Effector memory CD4-positive, alpha-beta T cell (primary cell): ENCODE data around the gene MARK4.

Source experiments
- DNase-seq, 3 donors: peaks; one replicate each; pipeline ENCODE4 v3.0.0-alpha.2; 2020
- H3K27ac ChIP-seq: 2 replicates; pipeline ENCODE4 v1.7.0; 2013; ENCODE audit warnings: mild to moderate bottlenecking, low read length, moderate library complexity; ENCODE audit not compliant: insufficient read depth, poor library complexity, severe bottlenecking
- H3K27me3 ChIP-seq: replicated peaks from 2 replicates; pipeline ENCODE4 v1.7.0; 2013; ENCODE audit warnings: mild to moderate bottlenecking, low read length; ENCODE audit not compliant: insufficient read depth, control insufficient read depth, poor library complexity, severe bottlenecking
- H3K36me3 ChIP-seq: 2 replicates; pipeline ENCODE4 v1.7.0; 2013; ENCODE audit warnings: mild to moderate bottlenecking, low read length, moderate library complexity; ENCODE audit not compliant: control insufficient read depth, insufficient read depth
- H3K4me1 ChIP-seq: 2 replicates; pipeline ENCODE4 v1.7.0; 2013; ENCODE audit warnings: low read length, mild to moderate bottlenecking; ENCODE audit not compliant: control insufficient read depth, insufficient read depth, poor library complexity, severe bottlenecking
- H3K4me3 ChIP-seq: 2 replicates; pipeline ENCODE4 v1.7.0; 2013; ENCODE audit warnings: low read length, low read depth, mild to moderate bottlenecking; ENCODE audit not compliant: insufficient read depth, poor library complexity, severe bottlenecking
- H3K9me3 ChIP-seq: 2 replicates; pipeline ENCODE4 v1.7.0; 2013; ENCODE audit warnings: mild to moderate bottlenecking, low read length, moderate library complexity; ENCODE audit not compliant: control insufficient read depth

MARK4 gene

DNA sequence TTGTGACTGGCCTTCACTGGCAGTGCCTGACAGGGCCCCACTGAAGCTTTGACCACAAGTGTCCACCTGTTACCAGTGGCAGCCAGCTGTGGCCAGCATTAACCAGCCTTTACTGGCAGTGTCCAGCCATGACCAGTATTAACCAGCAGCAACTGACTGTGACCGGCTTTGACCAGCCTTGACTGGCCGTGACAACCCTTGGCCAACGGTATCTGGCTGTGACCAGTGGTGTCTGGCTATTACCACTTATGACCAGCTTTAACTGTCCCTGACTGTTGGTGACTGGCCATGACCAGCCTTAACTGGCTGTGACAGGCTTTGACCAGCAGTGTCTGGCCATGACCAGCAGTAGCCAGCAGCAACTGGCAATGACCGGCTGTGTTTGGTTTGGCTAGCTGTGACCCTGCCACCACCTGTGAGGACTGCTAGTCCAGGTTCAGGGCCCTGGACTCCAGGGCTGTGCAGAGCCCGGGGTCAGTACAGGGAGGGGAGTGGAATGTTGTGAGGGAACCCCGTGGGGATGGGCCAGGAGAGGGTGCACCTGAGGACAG, 39.4 kb downstream of the MARK4 start:
- Histone ChIP-seq H3K27me3 (no peaks in the 10 kb centered on the region), H3K4me3 (no peak overlapping the region), H3K27ac (no peak overlapping the region), H3K9me3 (no peaks in the 10 kb centered on the region), H3K36me3 (peaks cover 13% of the 10 kb centered on the region), H3K4me1 (no peaks in the 10 kb centered on the region)
- no peak for DNase-seq

DNA sequence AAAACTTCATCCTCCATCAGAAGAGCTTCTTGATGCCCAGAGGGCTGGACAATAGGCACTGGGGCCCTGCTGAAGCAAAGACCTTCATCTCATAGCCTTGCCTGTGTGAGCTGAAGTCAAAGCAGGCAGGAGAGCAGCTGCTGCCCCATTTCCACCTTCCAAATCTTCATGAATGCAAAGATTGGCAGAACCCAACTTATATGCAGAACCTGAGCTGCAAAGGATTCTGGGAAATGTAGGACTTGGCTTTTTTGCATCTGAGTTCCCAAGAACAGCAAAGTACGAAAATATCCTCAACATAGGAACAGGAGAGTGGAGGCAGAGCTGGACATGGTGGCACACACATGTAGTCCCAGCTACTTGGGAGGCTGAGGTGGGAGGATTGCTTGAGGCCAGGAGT, 40.8 kb downstream of the MARK4 start:
- H3K4me1 ChIP-seq, result no peaks in the 10 kb centered on the region
- no peak overlapping the region for H3K27ac ChIP-seq
- no peaks in the 10 kb centered on the region for H3K9me3 ChIP-seq
- no peaks in the 10 kb centered on the region for H3K27me3 ChIP-seq
- no peak for DNase-seq
- no peak overlapping the region for H3K4me3 ChIP-seq
- H3K36me3 ChIP-seq, result peaks cover 13% of the 10 kb centered on the region

DNA sequence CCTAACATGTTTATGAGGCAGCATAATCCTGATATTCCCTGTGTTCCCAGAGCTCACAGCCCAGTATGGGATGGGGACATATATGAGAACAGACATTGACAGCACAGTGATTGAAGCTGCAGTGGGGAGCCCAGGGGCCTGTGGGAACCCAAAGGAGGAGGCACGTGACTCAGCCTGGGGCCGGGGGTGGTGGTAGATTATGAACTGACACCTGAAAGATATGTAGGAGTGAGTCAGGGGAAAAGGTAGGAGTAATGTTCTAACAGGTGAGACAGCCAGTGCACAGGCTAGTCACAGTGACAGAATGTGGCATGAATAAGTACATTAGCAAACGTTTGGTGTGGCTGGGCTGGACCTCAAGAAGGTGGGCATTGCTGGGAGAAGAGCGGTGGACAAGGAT, 42.6 kb downstream of the MARK4 start:
- Histone ChIP-seq H3K27ac (no peak overlapping the region), H3K9me3 (no peaks in the 10 kb centered on the region), H3K4me1 (no peaks in the 10 kb centered on the region), H3K4me3 (no peak overlapping the region), H3K36me3 (peaks cover 13% of the 10 kb centered on the region), H3K27me3 (no peaks in the 10 kb centered on the region)
- DNase-seq, result no peak

DNA sequence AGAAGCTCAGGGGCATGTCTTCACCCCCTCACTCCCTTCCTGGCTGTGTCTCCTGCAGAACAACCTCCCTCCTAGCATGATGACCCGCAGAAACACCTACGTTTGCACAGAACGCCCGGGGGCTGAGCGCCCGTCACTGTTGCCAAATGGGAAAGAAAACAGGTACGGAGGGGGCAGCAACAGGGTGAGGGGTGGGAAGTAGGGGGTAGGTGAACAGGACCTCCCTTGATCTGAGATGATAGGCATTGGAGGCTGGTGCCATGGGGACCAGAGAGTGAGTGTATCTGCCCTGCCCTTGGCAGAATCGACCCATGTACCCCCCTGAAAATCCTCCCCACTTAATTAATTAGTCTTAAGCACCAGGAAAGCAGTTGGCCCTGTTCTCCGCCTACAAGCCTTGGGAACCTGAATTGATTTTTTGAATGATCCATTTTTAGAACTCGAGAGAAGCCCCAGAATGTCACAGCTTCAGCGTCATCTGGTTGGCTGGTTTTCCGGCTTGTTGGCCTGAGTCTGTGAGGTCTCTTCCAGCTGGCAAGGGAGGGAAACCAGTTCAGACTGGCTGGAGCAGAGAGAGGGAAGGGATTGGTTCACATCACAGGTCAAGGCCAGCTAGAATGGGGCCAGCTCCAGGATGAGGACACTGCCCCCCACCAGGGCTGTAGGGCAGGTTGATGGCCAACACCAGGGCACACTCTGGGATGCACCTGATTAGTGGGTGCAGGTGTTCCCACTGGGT, 43.4 kb downstream of the MARK4 start:
- no peak overlapping the region for H3K27ac ChIP-seq
- H3K36me3 ChIP-seq, result peaks cover 13% of the 10 kb centered on the region

DNA sequence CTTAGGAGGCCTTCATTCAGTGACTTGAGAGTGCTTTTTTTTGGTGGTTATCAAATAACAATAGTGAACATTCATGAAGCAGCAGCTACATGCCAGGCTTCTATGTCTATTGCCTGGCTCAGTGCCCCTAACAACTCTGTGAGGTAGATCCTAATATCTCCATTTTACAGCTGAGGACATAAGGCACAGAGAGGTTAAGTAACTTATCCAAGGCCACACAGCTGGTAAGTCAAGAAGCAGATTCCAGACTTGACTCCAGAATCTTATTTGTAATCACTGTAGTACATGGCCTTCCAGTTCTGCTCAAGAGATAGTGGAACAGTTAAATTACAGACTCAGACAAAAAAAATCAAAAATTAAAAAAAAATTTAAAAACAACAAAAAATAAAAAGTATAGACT, 44.8 kb downstream of the MARK4 start:
- Histone ChIP-seq H3K9me3 (no peaks in the 10 kb centered on the region), H3K4me3 (no peak overlapping the region), H3K36me3 (peaks cover 8% of the 10 kb centered on the region), H3K27ac (no peak overlapping the region), H3K27me3 (no peaks in the 10 kb centered on the region), H3K4me1 (no peaks in the 10 kb centered on the region)
- no peak for DNase-seq

More for the DNA sequence above, 43.4 kb downstream of the MARK4 start:
- Histone ChIP-seq H3K4me1 (no peaks in the 10 kb centered on the region), H3K4me3 (no peak overlapping the region), H3K9me3 (no peaks in the 10 kb centered on the region), H3K27me3 (no peaks in the 10 kb centered on the region)
- DNase-seq, result no peak

DNA sequence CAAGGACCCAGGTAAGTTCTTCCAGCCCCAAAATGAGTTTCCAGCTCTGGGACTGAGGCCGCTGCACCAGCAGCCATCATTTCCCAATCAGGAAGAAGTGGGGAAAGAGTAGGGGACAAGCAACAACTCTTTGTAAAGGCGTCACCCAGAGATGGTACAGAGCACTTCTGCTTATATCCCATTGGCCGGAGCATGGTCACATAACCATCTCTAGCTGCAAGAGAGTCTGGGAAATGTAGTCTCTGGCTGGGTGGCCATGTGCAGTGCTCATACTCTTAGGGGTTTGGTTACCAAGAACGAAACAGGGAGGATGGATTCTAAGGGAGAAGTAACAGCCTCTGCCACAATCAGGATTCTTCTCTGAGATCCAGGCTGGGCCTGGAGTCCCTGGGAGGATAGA, 45.3 kb downstream of the MARK4 start:
- Histone ChIP-seq H3K27ac (no peak overlapping the region), H3K4me1 (no peaks in the 10 kb centered on the region), H3K4me3 (no peak overlapping the region), H3K36me3 (peaks cover 5% of the 10 kb centered on the region), H3K27me3 (no peaks in the 10 kb centered on the region), H3K9me3 (no peaks in the 10 kb centered on the region)
- no peak for DNase-seq

DNA sequence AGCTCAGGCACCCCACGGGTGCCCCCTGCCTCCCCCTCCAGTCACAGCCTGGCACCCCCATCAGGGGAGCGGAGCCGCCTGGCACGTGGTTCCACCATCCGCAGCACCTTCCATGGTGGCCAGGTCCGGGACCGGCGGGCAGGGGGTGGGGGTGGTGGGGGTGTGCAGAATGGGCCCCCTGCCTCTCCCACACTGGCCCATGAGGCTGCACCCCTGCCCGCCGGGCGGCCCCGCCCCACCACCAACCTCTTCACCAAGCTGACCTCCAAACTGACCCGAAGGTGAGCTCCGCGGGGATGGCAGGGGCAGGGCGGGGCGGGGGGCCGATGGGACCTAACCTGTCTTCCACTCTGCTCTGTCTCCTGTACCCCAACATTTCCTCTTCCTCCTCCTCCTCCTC, 46.6 kb downstream of the MARK4 start:
- Histone ChIP-seq H3K36me3 (no peaks in the 10 kb centered on the region), H3K27me3 (no peaks in the 10 kb centered on the region), H3K4me1 (no peaks in the 10 kb centered on the region), H3K9me3 (no peaks in the 10 kb centered on the region), H3K4me3 (no peak overlapping the region), H3K27ac (no peak overlapping the region)
- no peak for DNase-seq

DNA sequence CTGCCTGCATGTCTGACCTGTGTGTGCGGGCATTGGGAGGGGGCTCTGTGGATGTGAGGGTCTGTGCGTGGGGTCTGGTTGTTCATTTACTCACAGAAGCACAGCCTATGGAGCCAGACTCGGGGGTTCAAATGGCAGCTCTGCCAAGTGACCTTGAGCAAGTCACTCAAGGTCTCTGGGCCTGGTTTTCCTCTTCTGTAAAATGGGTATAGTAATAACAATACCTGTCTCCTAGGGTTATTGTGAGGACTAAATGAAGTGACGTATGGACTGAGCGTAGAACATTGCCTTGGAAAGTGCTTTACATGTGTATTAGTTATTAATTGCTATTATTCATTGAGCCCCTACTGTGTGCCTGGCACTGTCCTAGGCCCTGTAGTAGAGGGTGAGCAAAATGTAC, 47.2 kb downstream of the MARK4 start:
- no peaks in the 10 kb centered on the region for H3K4me1 ChIP-seq
- no peaks in the 10 kb centered on the region for H3K36me3 ChIP-seq
- H3K4me3 ChIP-seq, result no peak overlapping the region
- no peak overlapping the region for H3K27ac ChIP-seq
- DNase-seq, result no peak
- no peaks in the 10 kb centered on the region for H3K27me3 ChIP-seq
- no peaks in the 10 kb centered on the region for H3K9me3 ChIP-seq

DNA sequence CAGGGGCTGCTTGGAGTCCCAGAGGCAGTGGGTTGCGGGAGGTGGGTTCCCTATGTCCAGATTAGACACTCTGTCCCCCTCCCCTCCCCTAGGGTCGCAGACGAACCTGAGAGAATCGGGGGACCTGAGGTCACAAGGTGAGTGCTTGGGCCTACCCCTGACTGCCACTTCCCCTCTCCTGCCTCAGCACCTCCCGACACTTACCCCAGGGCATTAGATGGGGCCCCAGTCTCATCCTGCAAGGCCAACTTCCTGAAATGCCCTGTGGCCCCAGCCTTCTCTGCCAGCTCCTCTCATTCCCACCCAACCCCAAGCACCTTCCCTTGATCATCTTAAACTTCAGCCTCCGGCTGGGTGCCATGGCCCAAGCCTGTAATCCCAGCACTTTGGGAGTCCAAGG, 48.6 kb downstream of the MARK4 start:
- DNase-seq, result no peak
- H3K27me3 ChIP-seq, result no peaks in the 10 kb centered on the region
- no peaks in the 10 kb centered on the region for H3K4me1 ChIP-seq
- no peaks in the 10 kb centered on the region for H3K36me3 ChIP-seq
- no peak overlapping the region for H3K27ac ChIP-seq
- H3K4me3 ChIP-seq, result no peak overlapping the region
- no peaks in the 10 kb centered on the region for H3K9me3 ChIP-seq

DNA sequence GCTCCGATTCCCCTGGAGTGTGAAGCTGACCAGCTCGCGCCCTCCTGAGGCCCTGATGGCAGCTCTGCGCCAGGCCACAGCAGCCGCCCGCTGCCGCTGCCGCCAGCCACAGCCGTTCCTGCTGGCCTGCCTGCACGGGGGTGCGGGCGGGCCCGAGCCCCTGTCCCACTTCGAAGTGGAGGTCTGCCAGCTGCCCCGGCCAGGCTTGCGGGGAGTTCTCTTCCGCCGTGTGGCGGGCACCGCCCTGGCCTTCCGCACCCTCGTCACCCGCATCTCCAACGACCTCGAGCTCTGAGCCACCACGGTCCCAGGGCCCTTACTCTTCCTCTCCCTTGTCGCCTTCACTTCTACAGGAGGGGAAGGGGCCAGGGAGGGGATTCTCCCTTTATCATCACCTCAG, 51.3 kb downstream of the MARK4 start:
- no peaks in the 10 kb centered on the region for H3K27me3 ChIP-seq
- no peak for DNase-seq
- no peaks in the 10 kb centered on the region for H3K4me1 ChIP-seq
- no peak overlapping the region for H3K27ac ChIP-seq
- H3K36me3 ChIP-seq, result no peaks in the 10 kb centered on the region
- H3K4me3 ChIP-seq, result no peak overlapping the region
- H3K9me3 ChIP-seq, result no peaks in the 10 kb centered on the region
